ENCODE results near the gene INPP4A. TPM values are rescaled to one million over a fixed set of nuclear protein-coding genes. Genes with fewer than 3 reads are reported as not detected.

Gene INPP4A
- polyA plus RNA-seq, 1 donor from 2014 or later, result 51.4 TPM

- no peak overlapping the region for H3K4me2 ChIP-seq (ENCODE audit: low read length)
- no peak for TF ChIP-seq EP300 (conservative IDR thresholded peaks at IDR 0.05; ENCODE audit: poor library complexity, severe bottlenecking)
- TF ChIP-seq, protein P1, sequence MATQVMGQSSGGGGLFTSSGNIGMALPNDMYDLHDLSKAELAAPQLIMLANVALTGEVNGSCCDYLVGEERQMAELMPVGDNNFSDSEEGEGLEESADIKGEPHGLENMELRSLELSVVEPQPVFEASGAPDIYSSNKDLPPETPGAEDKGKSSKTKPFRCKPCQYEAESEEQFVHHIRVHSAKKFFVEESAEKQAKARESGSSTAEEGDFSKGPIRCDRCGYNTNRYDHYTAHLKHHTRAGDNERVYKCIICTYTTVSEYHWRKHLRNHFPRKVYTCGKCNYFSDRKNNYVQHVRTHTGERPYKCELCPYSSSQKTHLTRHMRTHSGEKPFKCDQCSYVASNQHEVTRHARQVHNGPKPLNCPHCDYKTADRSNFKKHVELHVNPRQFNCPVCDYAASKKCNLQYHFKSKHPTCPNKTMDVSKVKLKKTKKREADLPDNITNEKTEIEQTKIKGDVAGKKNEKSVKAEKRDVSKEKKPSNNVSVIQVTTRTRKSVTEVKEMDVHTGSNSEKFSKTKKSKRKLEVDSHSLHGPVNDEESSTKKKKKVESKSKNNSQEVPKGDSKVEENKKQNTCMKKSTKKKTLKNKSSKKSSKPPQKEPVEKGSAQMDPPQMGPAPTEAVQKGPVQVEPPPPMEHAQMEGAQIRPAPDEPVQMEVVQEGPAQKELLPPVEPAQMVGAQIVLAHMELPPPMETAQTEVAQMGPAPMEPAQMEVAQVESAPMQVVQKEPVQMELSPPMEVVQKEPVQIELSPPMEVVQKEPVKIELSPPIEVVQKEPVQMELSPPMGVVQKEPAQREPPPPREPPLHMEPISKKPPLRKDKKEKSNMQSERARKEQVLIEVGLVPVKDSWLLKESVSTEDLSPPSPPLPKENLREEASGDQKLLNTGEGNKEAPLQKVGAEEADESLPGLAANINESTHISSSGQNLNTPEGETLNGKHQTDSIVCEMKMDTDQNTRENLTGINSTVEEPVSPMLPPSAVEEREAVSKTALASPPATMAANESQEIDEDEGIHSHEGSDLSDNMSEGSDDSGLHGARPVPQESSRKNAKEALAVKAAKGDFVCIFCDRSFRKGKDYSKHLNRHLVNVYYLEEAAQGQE (IDR thresholded peaks at IDR 0.05; ENCODE audit: borderline replicate concordance), result no peak
- TF ChIP-seq RAD21 (conservative IDR thresholded peaks at IDR 0.05), result no peak
- TF ChIP-seq EZH2 (IDR thresholded peaks at IDR 0.05; ENCODE audit: borderline replicate concordance, insufficient read depth, low read length, poor library complexity, severe bottlenecking), result no peak
- no peak overlapping the region for H2AFZ ChIP-seq (ENCODE audit: low read depth, low read length)
- H3K36me3 ChIP-seq (ENCODE audit: insufficient read depth, low read length), result peaks cover 4% of the 10 kb centered on the region
- H3K9me2 ChIP-seq (ENCODE audit: insufficient read depth, low read length), result no peaks in the 10 kb centered on the region
- H3K4me3 ChIP-seq (ENCODE audit: low read length), result no peak overlapping the region
- H3K9me3 ChIP-seq (ENCODE audit: low read length), result no peaks in the 10 kb centered on the region
- no peaks in the 10 kb centered on the region for H4K20me1 ChIP-seq (ENCODE audit: insufficient read depth)
- no peaks in the 10 kb centered on the region for H3F3A ChIP-seq (ENCODE audit: insufficient read depth, low read length, poor library complexity, severe bottlenecking)
- H3K79me2 ChIP-seq (replicated peaks; ENCODE audit: insufficient read depth, low read length), result no peaks in the 10 kb centered on the region
- no peaks in the 10 kb centered on the region for H3K27me3 ChIP-seq (ENCODE audit: insufficient read depth, low read depth, low read length)
- H3K9ac ChIP-seq (ENCODE audit: low read length), result no peak overlapping the region
- H3K27ac ChIP-seq (ENCODE audit: low read length), result no peak overlapping the region
Measured at GRCh38 chr2:98561902-98562695, 117.4 kb downstream of the INPP4A start.

DNA sequence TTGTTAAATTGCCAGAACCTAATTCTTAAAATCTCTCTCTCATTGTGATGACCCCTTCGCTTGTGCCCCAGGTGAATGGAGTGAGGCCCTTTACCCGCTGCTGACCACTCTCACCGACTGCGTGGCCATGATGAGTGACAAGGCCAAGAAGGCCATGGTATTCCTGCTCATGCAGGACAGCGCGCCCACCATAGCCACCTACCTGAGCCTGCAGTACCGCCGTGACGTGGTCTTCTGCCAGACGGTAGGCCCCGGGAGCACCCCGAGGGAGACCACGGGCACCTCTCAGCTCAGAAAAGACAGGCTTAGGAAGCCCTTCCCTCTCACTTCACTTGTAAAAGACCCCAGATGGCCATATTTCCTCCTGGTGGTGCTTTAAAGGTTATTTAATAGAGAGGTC, 118.7 kb downstream of the INPP4A start:
- TF ChIP-seq EP300 (conservative IDR thresholded peaks at IDR 0.05; ENCODE audit: poor library complexity, severe bottlenecking) (no peak), TAF1 (IDR thresholded peaks at IDR 0.05; ENCODE audit: low read depth) (no peak), RAD21 (conservative IDR thresholded peaks at IDR 0.05) (no peak), SMC3 (conservative IDR thresholded peaks at IDR 0.05; ENCODE audit: poor library complexity) (no peak), MXI1 (conservative IDR thresholded peaks at IDR 0.05; ENCODE audit: poor library complexity, severe bottlenecking) (no peak), POLR2AphosphoS5 (IDR thresholded peaks at IDR 0.05) (no peak), EZH2 (IDR thresholded peaks at IDR 0.05; ENCODE audit: borderline replicate concordance, insufficient read depth, low read length, poor library complexity, severe bottlenecking) (no peak)
- TF ChIP-seq, protein P2, sequence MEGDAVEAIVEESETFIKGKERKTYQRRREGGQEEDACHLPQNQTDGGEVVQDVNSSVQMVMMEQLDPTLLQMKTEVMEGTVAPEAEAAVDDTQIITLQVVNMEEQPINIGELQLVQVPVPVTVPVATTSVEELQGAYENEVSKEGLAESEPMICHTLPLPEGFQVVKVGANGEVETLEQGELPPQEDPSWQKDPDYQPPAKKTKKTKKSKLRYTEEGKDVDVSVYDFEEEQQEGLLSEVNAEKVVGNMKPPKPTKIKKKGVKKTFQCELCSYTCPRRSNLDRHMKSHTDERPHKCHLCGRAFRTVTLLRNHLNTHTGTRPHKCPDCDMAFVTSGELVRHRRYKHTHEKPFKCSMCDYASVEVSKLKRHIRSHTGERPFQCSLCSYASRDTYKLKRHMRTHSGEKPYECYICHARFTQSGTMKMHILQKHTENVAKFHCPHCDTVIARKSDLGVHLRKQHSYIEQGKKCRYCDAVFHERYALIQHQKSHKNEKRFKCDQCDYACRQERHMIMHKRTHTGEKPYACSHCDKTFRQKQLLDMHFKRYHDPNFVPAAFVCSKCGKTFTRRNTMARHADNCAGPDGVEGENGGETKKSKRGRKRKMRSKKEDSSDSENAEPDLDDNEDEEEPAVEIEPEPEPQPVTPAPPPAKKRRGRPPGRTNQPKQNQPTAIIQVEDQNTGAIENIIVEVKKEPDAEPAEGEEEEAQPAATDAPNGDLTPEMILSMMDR (IDR thresholded peaks at IDR 0.05; ENCODE audit: poor library complexity, severe bottlenecking), result no peak
- TF ChIP-seq, protein P1 (IDR thresholded peaks at IDR 0.05; ENCODE audit: borderline replicate concordance), result no peak
- Histone ChIP-seq H2AFZ (ENCODE audit: low read depth, low read length) (no peak overlapping the region), H3K9ac (ENCODE audit: low read length) (no peak overlapping the region), H3K4me2 (ENCODE audit: low read length) (no peak overlapping the region), H3K9me2 (ENCODE audit: insufficient read depth, low read length) (no peaks in the 10 kb centered on the region), H3K27ac (ENCODE audit: low read length) (no peak overlapping the region), H3K27me3 (ENCODE audit: insufficient read depth, low read depth, low read length) (no peaks in the 10 kb centered on the region), H3K4me3 (ENCODE audit: low read length) (no peak overlapping the region), H3K36me3 (ENCODE audit: insufficient read depth, low read length) (peaks cover 8% of the 10 kb centered on the region), H3F3A (ENCODE audit: insufficient read depth, low read length, poor library complexity, severe bottlenecking) (no peaks in the 10 kb centered on the region), H4K20me1 (ENCODE audit: insufficient read depth) (no peaks in the 10 kb centered on the region), H3K79me2 (replicated peaks; ENCODE audit: insufficient read depth, low read length) (no peaks in the 10 kb centered on the region), H3K9me3 (ENCODE audit: low read length) (no peaks in the 10 kb centered on the region)
